ENCODE measurements around the gene GP1BA.

DNA sequence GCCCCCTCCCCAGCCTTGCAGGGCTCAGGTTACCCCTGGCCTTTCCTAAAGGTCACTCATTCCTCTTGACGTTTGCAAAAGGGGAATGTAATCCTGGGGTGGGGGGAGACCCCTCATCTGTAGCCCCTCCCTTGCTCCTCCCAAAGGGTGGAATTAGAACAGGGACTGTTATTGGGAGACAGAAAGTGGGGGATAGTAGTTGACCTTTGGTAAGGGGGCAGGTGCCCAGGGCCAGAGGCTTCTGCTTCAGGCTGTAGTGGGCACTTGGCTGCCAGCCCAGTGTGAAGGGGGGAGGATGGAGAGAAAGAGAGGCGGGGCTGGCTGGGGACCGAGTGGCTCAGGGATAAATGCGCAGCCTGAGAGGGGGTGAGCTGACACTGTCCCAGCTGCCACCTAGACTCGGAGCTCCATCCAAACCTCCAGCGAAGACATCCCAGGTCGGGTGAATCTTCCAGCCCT is 18.7 kb downstream of the GP1BA start, which contains the start of gene ENO3:
- TF ChIP-seq POLR2AphosphoS5 (IDR thresholded peaks at IDR 0.05), result no peak
- TF ChIP-seq, protein P1, sequence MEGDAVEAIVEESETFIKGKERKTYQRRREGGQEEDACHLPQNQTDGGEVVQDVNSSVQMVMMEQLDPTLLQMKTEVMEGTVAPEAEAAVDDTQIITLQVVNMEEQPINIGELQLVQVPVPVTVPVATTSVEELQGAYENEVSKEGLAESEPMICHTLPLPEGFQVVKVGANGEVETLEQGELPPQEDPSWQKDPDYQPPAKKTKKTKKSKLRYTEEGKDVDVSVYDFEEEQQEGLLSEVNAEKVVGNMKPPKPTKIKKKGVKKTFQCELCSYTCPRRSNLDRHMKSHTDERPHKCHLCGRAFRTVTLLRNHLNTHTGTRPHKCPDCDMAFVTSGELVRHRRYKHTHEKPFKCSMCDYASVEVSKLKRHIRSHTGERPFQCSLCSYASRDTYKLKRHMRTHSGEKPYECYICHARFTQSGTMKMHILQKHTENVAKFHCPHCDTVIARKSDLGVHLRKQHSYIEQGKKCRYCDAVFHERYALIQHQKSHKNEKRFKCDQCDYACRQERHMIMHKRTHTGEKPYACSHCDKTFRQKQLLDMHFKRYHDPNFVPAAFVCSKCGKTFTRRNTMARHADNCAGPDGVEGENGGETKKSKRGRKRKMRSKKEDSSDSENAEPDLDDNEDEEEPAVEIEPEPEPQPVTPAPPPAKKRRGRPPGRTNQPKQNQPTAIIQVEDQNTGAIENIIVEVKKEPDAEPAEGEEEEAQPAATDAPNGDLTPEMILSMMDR (IDR thresholded peaks at IDR 0.05), result no peak
- no peak for TF ChIP-seq POLR2A (IDR thresholded peaks at IDR 0.05)
- TF ChIP-seq EP300 (IDR thresholded peaks at IDR 0.05), result no peak

Data from stomach (tissue), 4 donors.